ENCODE measurements around the gene MS4A7. TPM values are rescaled to one million over a fixed set of nuclear protein-coding genes. Genes with fewer than 3 reads are reported as not detected.

The MS4A7 gene
- total and polyA plus RNA-seq, 7 donors = 1.0 to 5.4 (median 3.8) TPM

DNA sequence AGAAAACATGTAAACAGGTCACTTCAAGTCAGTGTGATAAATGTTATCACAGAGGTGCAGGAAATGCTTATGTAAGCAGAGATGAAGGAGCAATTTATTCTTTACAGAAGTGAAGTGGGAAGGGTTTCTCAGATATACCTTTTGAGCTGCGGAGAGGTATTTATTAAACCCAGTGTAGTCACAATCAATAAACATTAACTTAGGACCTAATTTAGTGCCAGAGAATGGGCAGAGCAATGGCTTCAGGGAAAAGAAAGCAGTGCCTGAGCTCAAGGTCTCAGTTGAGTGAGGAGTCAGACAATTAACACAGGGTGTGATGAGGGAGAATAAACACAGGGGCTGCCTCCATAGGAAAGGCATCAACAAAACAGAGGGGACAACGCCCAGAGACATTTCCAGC is 52.9 kb downstream of the MS4A7 start:
- H3K27me3 ChIP-seq (ENCODE audit: insufficient read depth in 3 of 3, low read length in 2 of 3) = no peaks in the 10 kb centered on the region
- no peaks in the 10 kb centered on the region for H3K9me3 ChIP-seq
- H3K27ac ChIP-seq = no peak overlapping the region
- no peaks in the 10 kb centered on the region for H3K36me3 ChIP-seq (ENCODE audit: insufficient read depth in 1 of 2, low read depth in 1 of 2)
- no peak overlapping the region for H3K4me3 ChIP-seq
- DNase-seq (no peak), ATAC-seq (no peak)
- H3K4me1 ChIP-seq = no peaks in the 10 kb centered on the region
- 74 to 79% (median 76%) methylated on average over 2 of the region's 2 CpGs for WGBS, 3 donors
- TF ChIP-seq, protein P1, sequence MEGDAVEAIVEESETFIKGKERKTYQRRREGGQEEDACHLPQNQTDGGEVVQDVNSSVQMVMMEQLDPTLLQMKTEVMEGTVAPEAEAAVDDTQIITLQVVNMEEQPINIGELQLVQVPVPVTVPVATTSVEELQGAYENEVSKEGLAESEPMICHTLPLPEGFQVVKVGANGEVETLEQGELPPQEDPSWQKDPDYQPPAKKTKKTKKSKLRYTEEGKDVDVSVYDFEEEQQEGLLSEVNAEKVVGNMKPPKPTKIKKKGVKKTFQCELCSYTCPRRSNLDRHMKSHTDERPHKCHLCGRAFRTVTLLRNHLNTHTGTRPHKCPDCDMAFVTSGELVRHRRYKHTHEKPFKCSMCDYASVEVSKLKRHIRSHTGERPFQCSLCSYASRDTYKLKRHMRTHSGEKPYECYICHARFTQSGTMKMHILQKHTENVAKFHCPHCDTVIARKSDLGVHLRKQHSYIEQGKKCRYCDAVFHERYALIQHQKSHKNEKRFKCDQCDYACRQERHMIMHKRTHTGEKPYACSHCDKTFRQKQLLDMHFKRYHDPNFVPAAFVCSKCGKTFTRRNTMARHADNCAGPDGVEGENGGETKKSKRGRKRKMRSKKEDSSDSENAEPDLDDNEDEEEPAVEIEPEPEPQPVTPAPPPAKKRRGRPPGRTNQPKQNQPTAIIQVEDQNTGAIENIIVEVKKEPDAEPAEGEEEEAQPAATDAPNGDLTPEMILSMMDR (IDR thresholded peaks at IDR 0.05) = no peak
- intact Hi-C loops (cut with DNase I) = no loop called here

DNA sequence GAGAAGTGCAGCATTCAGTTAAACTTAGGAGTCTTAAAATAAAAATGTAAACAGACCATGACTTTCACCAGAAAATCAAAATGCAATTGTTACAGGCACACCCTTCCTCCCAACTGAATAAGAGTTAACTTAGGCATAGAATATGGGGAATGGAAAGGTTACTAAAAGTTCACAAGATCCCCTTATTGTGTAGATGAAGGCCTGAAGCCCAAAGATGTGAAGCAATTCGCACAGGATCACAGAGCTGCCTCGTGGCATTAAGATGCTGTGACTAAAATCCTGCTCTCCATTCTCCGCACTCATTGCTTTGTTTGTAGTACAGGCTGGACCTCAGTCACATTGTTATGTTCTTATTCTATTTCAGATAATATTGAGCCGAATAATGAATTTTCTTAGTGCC is 55.1 kb downstream of the MS4A7 start:
- Histone ChIP-seq H3K27ac (no peak overlapping the region), H3K36me3 (ENCODE audit: insufficient read depth in 1 of 2, low read depth in 1 of 2) (no peaks in the 10 kb centered on the region), H3K4me3 (no peak overlapping the region), H3K9me3 (no peaks in the 10 kb centered on the region), H3K27me3 (ENCODE audit: insufficient read depth in 3 of 3, low read length in 2 of 3) (no peaks in the 10 kb centered on the region), H3K4me1 (no peaks in the 10 kb centered on the region)
- TF ChIP-seq, protein P1 (IDR thresholded peaks at IDR 0.05) = no peak
- intact Hi-C loops (cut with DNase I) = no loop called here
- DNase-seq (no peak), ATAC-seq (no peak)
- WGBS, 3 donors = 40 to 46% (median 43%) methylated on average over 4 of the region's 4 CpGs

Other genes with a start within 250 kb of the MS4A7 start
- gene MS4A6A, start 195.4 kb upstream of the MS4A7 start, total RNA-seq = 10 to 100 TPM; 14.7 to 22.6 (median 18.0) TPM
- gene MS4A6A, start 195.4 kb upstream of the MS4A7 start, polyA plus RNA-seq = 10 to 100 TPM in 1 of 3 donors, 1 to 10 TPM in 2; 2.9 to 11.6 (median 4.2) TPM
- gene MS4A4E, start 135.4 kb upstream of the MS4A7 start, total RNA-seq = 1 to 10 TPM in 1 of 4 donors, under 1 TPM in 3; 0.47 to 1.6 (median 0.71) TPM
- under 1 TPM; 0.05 to 0.33 (median 0.23) TPM for gene MS4A4E, start 135.4 kb upstream of the MS4A7 start, polyA plus RNA-seq
- 1 to 10 TPM; 6.7 to 9.4 (median 8.3) TPM for gene MS4A4A, start 97.9 kb upstream of the MS4A7 start, total RNA-seq
- gene MS4A4A, start 97.9 kb upstream of the MS4A7 start, polyA plus RNA-seq = 1 to 10 TPM; 2.4 to 6.0 (median 2.4) TPM
- gene MS4A6E, start 51.3 kb upstream of the MS4A7 start, total RNA-seq = not detected
- not detected for gene MS4A6E, start 51.3 kb upstream of the MS4A7 start, polyA plus RNA-seq
- 1 to 10 TPM in 1 of 4 donors, under 1 TPM in 3; 0.12 to 1.3 (median 0.30) TPM for gene MS4A14, start 17.9 kb downstream of the MS4A7 start, total RNA-seq
- under 1 TPM; 0.03 to 0.14 (median 0.05) TPM for gene MS4A14, start 17.9 kb downstream of the MS4A7 start, polyA plus RNA-seq
- not detected for gene MS4A5, start 51.0 kb downstream of the MS4A7 start, total RNA-seq
- not detected for gene MS4A5, start 51.0 kb downstream of the MS4A7 start, polyA plus RNA-seq
- gene MS4A1, start 77.3 kb downstream of the MS4A7 start, total RNA-seq = 1 to 10 TPM in 1 of 4 donors, under 1 TPM in 2, not detected in 1; 0.73 to 1.9 (median 0.74) TPM
- under 1 TPM; 0.09 to 0.24 (median 0.22) TPM for gene MS4A1, start 77.3 kb downstream of the MS4A7 start, polyA plus RNA-seq
- gene MS4A12, start 114.2 kb downstream of the MS4A7 start, total RNA-seq = not detected
- not detected for gene MS4A12, start 114.2 kb downstream of the MS4A7 start, polyA plus RNA-seq
- not detected for gene MS4A13, start 136.9 kb downstream of the MS4A7 start, total RNA-seq
- gene MS4A13, start 136.9 kb downstream of the MS4A7 start, polyA plus RNA-seq = not detected